PC-3 (cell line): ENCODE measurements around the gene ENPP5. TPM values are rescaled to one million over a fixed set of nuclear protein-coding genes. Genes with fewer than 3 reads are reported as not detected.

ENCODE experiments used
- ATAC-seq: fragments of 200-7000 bp; cut with Tn5 transposase; 2 replicates; pipeline ENCODE4 v1.9.1; 2020; ENCODE audit warnings: mild to moderate bottlenecking, moderate library complexity
- BruUV-seq: library from RNA; stranded (reverse); fragments of 400-500 nt; replicated peaks from 2 replicates; lab custom pipeline; 2021; lab: Mats Ljungman, UMichigan
- CTCF ChIA-PET: fragments of 300-600 bp; sonication (Branson Sonifier 250); formaldehyde crosslinking; loops from one replicate; lab custom pipeline; 2022; ENCODE audit warnings: antibody characterized with exemption; lab: Charles Lee
- POLR2A ChIA-PET: fragments of 300-600 bp; sonication (Branson Sonifier 250); formaldehyde crosslinking; loops from one replicate; lab custom pipeline; 2022; ENCODE audit warnings: antibody characterized with exemption; ENCODE audit not compliant: unreplicated experiment; lab: Charles Lee
- DNase-seq: peaks from one replicate; pipeline ENCODE4 v3.0.0-alpha.2; 2015
- H2AFZ ChIP-seq: fragments of 300-600 bp; sonication (generic); 2 replicates; pipeline ENCODE4 v1.6.0; 2016; ENCODE audit warnings: antibody characterized with exemption, low read length
- H3F3A ChIP-seq: fragments of 300-600 bp; sonication (generic); one replicate; pipeline ENCODE4 v1.6.0; 2017; ENCODE audit warnings: antibody characterized with exemption, low read length, control low read depth, mild to moderate bottlenecking; ENCODE audit not compliant: unreplicated experiment
- H3K27ac ChIP-seq: fragments of 300-600 bp; sonication (generic); 2 replicates; pipeline ENCODE4 v1.5.1; 2016; ENCODE audit warnings: mild to moderate bottlenecking, low read length
- H3K27me3 ChIP-seq: fragments of 300-600 bp; sonication (generic); 2 replicates; pipeline ENCODE4 v1.6.1; 2016; ENCODE audit warnings: low read length, mixed read lengths
- H3K36me3 ChIP-seq: fragments of 300-600 bp; sonication (generic); 2 replicates; pipeline ENCODE4 v1.6.1; 2016; ENCODE audit warnings: low read depth, mixed run types, low read length, mixed read lengths
- H3K4me1 ChIP-seq: fragments of 300-600 bp; sonication (generic); 2 replicates; pipeline ENCODE4 v1.5.1; 2016; ENCODE audit warnings: low read length; ENCODE audit not compliant: insufficient read depth
- H3K4me2 ChIP-seq: fragments of 300-600 bp; sonication (generic); 2 replicates; pipeline ENCODE4 v1.6.0; 2016; ENCODE audit warnings: low read length
- H3K4me3 ChIP-seq: fragments of 300-600 bp; sonication (generic); 2 replicates; pipeline ENCODE4 v1.5.1; 2016; ENCODE audit warnings: mild to moderate bottlenecking, low read length, mixed read lengths
- H3K79me2 ChIP-seq: fragments of 300-600 bp; sonication (generic); 2 replicates; pipeline ENCODE4 v1.6.1; 2017; ENCODE audit warnings: low read length, mixed read lengths
- H3K9ac ChIP-seq: fragments of 300-600 bp; sonication (generic); 2 replicates; pipeline ENCODE4 v1.6.0; 2016; ENCODE audit warnings: mild to moderate bottlenecking, low read length
- H3K9me2 ChIP-seq: fragments of 300-600 bp; sonication (generic); replicated peaks from 2 replicates; pipeline ENCODE4 v1.6.1; 2016; ENCODE audit warnings: mixed run types, low read length, mixed read lengths
- H3K9me3 ChIP-seq: fragments of 300-600 bp; sonication (generic); 2 replicates; pipeline ENCODE4 v1.6.1; 2016; ENCODE audit warnings: low read length, mixed read lengths
- H4K20me1 ChIP-seq: fragments of 300-600 bp; sonication (generic); 2 replicates; pipeline ENCODE4 v1.6.1; 2016; ENCODE audit warnings: low read length, mixed read lengths
- CTCF ChIP-seq: fragments of 300-600 bp; sonication (generic); conservative IDR thresholded peaks from 2 replicates; pipeline ENCODE4 v1.5.1; 2017; ENCODE audit warnings: antibody characterized with exemption, low read depth, mild to moderate bottlenecking, low read length
- EZH2 ChIP-seq: fragments of 300-600 bp; sonication (generic); IDR thresholded peaks from one replicate; pipeline ENCODE4 v1.6.1; 2017; ENCODE audit warnings: antibody characterized with exemption, mild to moderate bottlenecking, low read length; ENCODE audit not compliant: unreplicated experiment
- EZH2phosphoT487 ChIP-seq: fragments of 300-600 bp; sonication (generic); IDR thresholded peaks from 2 replicates; pipeline ENCODE4 v1.6.1; 2018; ENCODE audit warnings: mild to moderate bottlenecking, antibody characterized with exemption, low read length, borderline replicate concordance
- intact Hi-C: fragments of 100-400 bp; cut with micrococcal nuclease; formaldehyde crosslinking; loops from 2 replicates; pipeline ENCODE4 v1.9.0; 2023
- total RNA-seq: library from RNA; depleted of rRNA; stranded (reverse); fragments of >200 nt; gene quantifications from 2 replicates; pipeline ENCODE4 v1.2.3, GENCODE V29; 2014

Gene ENPP5
- total RNA-seq, 1 experiment from 2014 or later = 0.04 TPM

- H4K20me1 ChIP-seq = no peaks in the 10 kb centered on the region
- no peak overlapping the region for H3K9ac ChIP-seq
- no peaks in the 10 kb centered on the region for H3K9me2 ChIP-seq
- POLR2A ChIA-PET = no interaction called here
- intact Hi-C loops = no loop called here
- DNase-seq (no peak), ATAC-seq (no peak)
- no peaks in the 10 kb centered on the region for H3K9me3 ChIP-seq
- no peaks in the 10 kb centered on the region for H3K79me2 ChIP-seq
- no peak overlapping the region for H3K4me3 ChIP-seq
- H3K27ac ChIP-seq = no peak overlapping the region
- H3K36me3 ChIP-seq = no peaks in the 10 kb centered on the region
- TF ChIP-seq EZH2 = no peak
- no peak for TF ChIP-seq EZH2phosphoT487
- no peak for TF ChIP-seq CTCF
- peaks cover 38% of the 10 kb centered on the region for H3K27me3 ChIP-seq
- H3K4me1 ChIP-seq = no peaks in the 10 kb centered on the region
- no peak overlapping the region for H2AFZ ChIP-seq
- H3K4me2 ChIP-seq = no peak overlapping the region
- no peaks in the 10 kb centered on the region for H3F3A ChIP-seq
- CTCF ChIA-PET = no interaction called here
- BruUV-seq = no TSS peak
Measured at GRCh38 chr6:46204880-46205650, 34.3 kb upstream of the ENPP5 start.

GRCh38 chr6:46203391-46204177 is 32.8 kb upstream of the ENPP5 start:
- H3K36me3 ChIP-seq = no peaks in the 10 kb centered on the region
- H3K9ac ChIP-seq = no peak overlapping the region
- no peak overlapping the region for H3K4me2 ChIP-seq
- BruUV-seq = no TSS peak
- no peak overlapping the region for H3K27ac ChIP-seq
- no peaks in the 10 kb centered on the region for H4K20me1 ChIP-seq
- no peak for DNase-seq
- H2AFZ ChIP-seq = no peak overlapping the region
- TF ChIP-seq CTCF (no peak), EZH2phosphoT487 (no peak), EZH2 (no peak)
- no peaks in the 10 kb centered on the region for H3K4me1 ChIP-seq
- H3K9me3 ChIP-seq = no peaks in the 10 kb centered on the region
- no peak overlapping the region for H3K4me3 ChIP-seq
- POLR2A ChIA-PET = no interaction called here
- CTCF ChIA-PET = no interaction called here
- no peaks in the 10 kb centered on the region for H3F3A ChIP-seq
- no peak for ATAC-seq
- intact Hi-C loops = no loop called here
- H3K79me2 ChIP-seq = no peaks in the 10 kb centered on the region
- no peaks in the 10 kb centered on the region for H3K9me2 ChIP-seq
- peaks cover 49% of the 10 kb centered on the region for H3K27me3 ChIP-seq

GRCh38 chr6:46201702-46202101 is 30.9 kb upstream of the ENPP5 start:
- no peak overlapping the region for H3K4me2 ChIP-seq
- no peaks in the 10 kb centered on the region for H3F3A ChIP-seq
- no peaks in the 10 kb centered on the region for H3K4me1 ChIP-seq
- H3K9me3 ChIP-seq = no peaks in the 10 kb centered on the region
- H3K4me3 ChIP-seq = no peak overlapping the region
- no peak overlapping the region for H2AFZ ChIP-seq
- ChIA-PET POLR2A (no interaction called here), CTCF (no interaction called here)
- intact Hi-C loops = no loop called here
- H3K79me2 ChIP-seq = no peaks in the 10 kb centered on the region
- peaks cover 62% of the 10 kb centered on the region for H3K27me3 ChIP-seq
- H3K36me3 ChIP-seq = no peaks in the 10 kb centered on the region
- DNase-seq = no peak
- H3K9ac ChIP-seq = no peak overlapping the region
- no TSS peak for BruUV-seq
- no peak overlapping the region for H3K27ac ChIP-seq
- no peak for TF ChIP-seq EZH2phosphoT487
- TF ChIP-seq EZH2 = no peak
- TF ChIP-seq CTCF = no peak
- no peaks in the 10 kb centered on the region for H3K9me2 ChIP-seq
- no peak for ATAC-seq
- no peaks in the 10 kb centered on the region for H4K20me1 ChIP-seq
